CD4-positive, alpha-beta T cell treated with Interleukin-17A for 1 hour (primary cell): ENCODE data around the gene RPS4Y1.

ENCODE experiments used
- DNase-seq: peaks from one replicate; pipeline ENCODE4 v3.0.0-alpha.2; 2020

Gene RPS4Y1

DNA sequence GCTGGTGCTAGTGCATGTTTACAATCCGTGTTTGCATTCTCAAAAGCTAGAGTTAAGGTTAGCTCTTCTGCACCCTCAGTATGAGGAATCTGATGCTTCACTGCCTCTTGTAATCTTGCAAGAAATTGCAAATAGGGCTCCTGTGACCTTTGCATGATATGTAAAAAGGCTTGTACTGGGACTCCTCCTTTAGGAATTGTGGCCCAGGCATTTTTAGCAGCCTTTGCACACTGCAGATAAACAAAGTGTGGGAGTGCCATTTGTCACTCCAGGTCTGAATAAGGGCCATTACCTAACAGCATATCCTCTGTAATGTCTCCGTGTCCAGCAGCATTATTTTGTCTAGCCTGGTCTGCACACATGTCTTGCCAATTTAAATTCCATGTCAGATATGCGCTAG is 44.5 kb downstream of the RPS4Y1 start:
- DNase-seq: no peak

DNA sequence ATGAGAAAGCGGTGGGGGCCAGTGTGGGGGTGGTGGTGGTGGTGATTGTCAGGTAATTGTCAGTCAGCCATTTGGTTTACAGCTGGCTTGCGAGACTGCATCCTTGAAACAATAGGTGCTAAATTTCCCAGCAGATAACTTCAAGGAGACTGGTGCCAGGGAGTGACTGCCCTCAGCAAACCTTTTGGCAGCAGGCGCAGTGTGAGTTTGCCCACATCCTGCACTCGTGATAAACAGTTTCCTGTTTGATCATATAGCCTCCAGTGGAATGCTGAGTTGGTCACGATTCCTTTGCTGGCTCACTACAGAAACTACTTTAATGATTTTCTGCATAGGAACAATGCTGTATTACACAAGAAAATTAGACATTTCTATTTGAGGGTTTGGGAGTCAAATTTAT is 46.0 kb downstream of the RPS4Y1 start:
- DNase-seq: peak; percentile 31

DNA sequence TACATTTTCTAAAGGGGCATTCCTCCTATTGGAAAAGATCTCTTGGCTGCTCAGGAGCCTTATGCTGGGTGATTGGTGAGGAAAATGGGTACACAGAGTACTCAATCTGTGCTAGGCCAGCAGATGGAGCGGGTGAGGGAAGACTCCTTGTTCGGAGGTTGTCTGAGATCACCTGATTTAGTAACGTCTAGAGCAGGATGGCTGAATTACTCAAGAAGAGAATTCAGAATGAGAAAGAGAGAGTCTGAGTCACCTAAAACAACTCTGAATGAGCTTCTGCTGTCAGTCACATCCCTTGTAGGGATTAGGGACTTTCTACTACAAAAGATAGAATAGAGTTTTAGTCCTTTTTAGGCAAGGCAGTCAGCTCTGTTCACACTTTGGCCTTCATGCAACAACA is 46.6 kb downstream of the RPS4Y1 start:
- no peak for DNase-seq

DNA sequence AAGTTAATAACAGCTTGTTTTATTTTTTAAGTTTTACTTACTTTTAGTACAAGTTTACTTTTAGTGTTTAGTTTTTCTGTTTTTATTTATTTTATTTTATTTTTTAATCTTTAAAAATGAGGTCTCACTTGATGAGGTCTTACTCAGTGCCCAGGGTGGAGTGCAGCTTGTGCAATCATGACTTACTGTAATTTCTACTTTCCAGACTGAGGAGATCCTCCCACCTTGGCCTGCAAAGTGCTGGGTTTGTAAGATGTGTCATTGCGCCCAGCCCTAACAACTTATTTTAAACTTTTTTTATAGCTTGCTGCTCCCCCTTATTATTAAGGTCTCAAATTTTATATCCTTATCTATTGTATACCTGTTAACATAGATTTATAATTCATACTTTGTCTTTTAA is 52.1 kb downstream of the RPS4Y1 start:
- no peak for DNase-seq

DNA sequence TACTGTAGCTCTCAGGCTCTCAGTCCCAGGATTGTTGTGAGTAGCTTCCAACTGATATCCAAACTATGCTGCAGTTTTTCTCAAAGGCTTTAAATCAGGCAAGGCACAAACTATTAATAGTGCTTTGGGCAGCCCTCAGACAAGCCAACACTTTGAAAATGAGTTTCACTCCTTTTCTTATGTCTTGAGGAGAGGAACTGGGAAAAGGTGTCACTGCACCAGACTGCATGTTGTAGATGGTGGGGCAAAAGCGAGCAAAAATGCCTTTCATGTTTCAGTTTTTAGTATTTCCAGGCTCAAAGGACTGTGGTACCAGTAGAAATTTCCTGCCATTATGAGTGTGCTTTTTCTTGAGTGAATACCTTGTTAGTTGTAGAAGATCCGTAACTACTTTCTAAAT is 54.6 kb downstream of the RPS4Y1 start:
- DNase-seq: no peak

DNA sequence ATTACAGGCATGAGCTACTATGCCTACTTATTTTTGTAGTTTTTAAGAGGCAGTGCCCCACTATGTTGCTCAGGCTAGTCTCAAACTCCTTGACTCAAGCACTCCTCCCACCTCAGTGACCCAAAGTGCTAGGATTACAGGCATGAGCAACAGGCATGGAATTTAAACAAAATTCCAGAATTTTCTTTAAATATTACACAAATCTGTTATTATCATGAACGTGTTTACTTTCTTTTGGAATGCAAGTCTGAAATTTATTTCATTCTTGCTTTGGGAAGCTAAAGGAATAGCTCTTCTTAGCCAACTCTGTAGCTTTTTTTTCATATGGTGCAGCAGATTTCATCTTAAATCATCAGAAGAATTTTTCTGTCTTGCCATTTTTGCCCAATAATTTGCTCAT is 66.0 kb downstream of the RPS4Y1 start:
- no peak for DNase-seq

DNA sequence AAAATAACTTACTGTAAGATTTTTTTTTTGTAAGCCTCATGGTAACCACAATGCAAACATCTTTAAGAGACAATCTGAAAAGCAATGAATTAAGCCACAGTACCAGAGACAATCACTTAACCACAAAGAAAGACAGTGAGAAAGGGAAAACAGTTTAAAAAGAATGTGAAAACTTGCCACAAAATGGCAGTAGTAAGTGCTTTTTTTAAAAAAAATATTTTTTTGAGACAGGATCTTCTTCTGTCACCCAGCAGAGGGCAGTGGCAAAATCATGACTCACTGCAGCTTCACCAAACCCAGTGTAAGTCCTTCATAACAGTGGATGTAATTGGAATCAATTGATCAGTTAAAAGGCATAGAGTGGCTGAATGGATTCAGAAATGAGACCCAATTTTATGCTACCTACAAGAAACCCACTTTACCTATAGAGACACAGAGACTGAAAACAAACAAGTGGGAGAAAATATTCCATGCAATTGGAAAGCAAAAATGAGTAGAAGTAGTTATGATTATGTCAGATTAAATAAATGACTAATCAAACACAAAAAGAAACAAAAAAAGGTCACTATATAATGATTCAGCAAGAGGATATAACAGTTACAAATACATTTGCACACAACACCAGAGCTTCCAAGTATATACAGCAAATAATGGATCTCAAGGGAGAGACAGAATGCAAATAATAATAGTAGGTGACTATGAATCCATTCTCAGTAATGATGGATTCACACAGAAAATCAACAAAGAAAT is 71.8 kb downstream of the RPS4Y1 start:
- DNase-seq: peak; percentile 64
